Suppressor macrophage (primary cell): ENCODE results near the gene BSDC1.

Source experiments
- DNase-seq, 4 experiments: peaks; one replicate each; pipeline ENCODE4 v3.0.0-alpha.2; 2020 to 2022

The BSDC1 gene

DNA sequence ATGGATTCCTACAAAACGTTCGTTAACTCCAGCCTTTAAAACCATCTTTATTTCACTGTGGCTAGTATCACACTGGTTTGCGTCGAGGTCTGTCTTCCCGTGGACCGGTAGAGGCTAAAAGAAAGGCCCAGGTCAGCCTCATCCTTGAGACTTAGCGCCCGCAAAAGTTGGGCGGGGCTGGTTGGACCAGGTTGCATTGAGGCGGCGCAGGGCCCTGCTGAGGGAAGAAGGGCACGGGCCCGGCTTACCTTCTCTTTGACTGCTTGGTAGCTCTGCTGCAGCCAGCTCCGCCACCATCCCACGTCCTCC is 455 bp downstream of the BSDC1 start:
- DNase-seq: peak in 3 of 4 experiments; percentile 28 to 61 (median 29)

- DNase-seq: no peak
Measured at GRCh38 chr1:32393136-32393535, 1.1 kb downstream of the BSDC1 start.

- DNase-seq: no peak
Measured at GRCh38 chr1:32392325-32392724, 1.9 kb downstream of the BSDC1 start.

- no peak for DNase-seq
Measured at GRCh38 chr1:32390904-32391870, 3.1 kb downstream of the BSDC1 start.

GRCh38 chr1:32388641-32389040 is 5.6 kb downstream of the BSDC1 start:
- DNase-seq: no peak

GRCh38 chr1:32386676-32387392 is 7.4 kb downstream of the BSDC1 start:
- no peak for DNase-seq

DNA sequence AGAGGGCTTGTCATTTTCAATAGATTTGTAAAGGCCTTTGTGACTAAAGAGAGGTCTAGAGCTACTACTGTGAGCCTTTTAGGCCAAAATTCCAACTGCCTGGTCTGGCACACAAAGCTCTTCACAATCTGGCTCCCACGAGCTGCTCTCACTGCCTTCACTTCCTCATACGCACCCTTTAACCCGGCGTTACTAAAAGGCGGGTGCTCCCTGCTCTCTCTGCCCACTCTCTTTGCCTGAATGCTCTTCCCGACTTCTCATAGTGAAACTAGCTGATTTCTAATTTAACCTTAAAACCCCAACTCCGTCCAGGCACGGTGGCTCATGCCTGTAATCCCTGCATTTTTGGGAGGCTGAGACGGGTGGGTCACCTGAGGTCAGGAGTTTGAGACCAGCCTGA is 14.2 kb downstream of the BSDC1 start:
- peak in 1 of 4 experiments; percentile 7 for DNase-seq

GRCh38 chr1:32377541-32378220 is 16.6 kb downstream of the BSDC1 start:
- DNase-seq: no peak

DNA sequence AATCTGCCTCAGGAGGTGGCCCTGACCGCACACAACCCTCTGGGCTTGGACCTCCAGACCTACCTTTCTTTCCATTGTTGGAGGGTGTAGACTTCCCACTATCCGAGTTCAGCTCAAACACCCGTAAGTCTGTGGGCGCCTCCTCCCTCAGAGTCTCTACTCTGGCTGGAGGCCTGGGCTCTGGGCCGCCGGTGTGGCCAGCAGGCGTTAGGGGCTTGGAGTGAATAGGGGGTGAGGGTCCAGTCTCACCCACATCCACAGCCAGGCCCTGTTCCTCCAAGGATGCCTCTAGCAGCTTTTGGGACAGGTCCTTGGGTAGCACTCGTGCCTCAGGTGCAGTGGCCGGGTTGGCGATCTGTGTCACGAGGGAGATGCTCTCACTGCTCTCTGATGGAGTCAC is 18.0 kb downstream of the BSDC1 start:
- DNase-seq: no peak

GRCh38 chr1:32373996-32374592 is 20.1 kb downstream of the BSDC1 start:
- DNase-seq: no peak

- DNase-seq: peak in 3 of 4 experiments; percentile 48 to 67 (median 56)
Measured at GRCh38 chr1:32372149-32372756, 22.0 kb downstream of the BSDC1 start.

DNA sequence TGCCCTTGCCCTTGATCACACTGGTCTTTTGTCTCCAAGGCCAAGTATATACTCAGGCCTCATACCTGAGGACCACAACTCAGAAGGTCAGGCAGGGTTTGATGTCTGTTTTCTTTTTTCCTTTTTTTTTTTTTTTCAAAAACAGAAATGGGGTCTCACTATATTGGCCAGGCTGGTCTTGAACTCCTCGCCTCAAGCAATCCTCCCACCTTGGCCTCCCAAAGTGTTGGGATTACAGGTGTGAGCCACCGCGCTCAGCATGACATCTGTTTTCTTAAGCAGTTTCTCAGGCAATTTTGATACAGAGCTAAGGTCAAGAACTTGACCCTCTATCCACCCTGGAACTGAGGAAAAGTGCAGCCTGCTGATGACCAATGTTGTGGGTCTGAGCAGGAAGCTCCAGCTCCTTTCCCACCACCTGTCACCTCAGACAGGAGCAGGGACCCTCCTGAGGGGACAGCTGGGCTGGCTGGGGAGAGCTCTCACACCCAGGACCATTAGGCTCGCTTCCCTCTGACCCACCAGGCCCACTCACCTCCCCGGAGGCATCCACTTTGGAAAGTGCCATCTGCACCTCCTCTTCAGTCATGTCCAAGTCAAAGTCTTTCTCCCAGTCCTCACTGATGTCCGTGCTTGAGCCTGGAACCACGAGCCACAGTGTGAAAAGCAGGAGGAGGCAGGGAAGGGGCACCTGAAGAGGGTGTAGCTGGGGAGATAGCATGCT is 26.2 kb downstream of the BSDC1 start:
- no peak for DNase-seq

DNA sequence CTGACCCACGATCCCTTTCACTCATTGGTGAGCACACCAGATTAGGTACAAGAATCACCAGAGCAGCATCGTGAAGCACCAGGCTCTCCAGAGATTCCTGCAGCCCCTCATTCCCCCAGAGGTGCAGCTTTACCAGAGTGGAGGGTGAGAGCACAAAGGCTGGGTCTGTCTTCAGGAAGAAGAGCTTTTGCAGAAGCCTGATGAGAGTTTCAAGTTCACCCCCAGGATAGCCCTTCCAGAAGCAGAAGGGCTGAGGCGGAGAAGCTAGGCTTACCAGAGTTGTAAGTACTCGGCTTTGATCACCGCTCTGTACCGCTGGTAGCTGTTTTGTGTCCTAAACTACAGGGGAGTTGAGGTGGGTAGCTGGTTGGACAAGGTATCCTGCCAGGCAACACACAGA is 28.8 kb downstream of the BSDC1 start:
- no peak for DNase-seq

DNA sequence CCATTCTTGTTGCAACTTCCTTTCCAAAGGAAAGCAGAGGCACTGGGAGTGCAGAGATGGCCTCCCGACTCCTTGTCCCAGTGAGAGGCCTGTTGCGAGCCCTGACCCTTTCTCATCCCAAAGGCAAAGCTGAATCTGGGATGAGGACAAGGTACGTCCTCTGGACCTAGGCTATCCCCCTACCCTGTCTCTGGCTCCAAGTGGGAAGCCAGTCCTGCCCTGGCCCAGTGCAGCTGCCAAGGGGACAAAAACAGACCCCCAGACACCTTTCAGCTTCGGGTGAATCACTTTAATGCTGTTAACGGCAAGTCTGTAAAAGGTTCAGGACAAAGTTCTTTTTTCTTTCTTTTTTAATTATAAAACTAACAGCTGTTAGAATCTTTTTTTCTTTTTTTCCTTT is 29.4 kb downstream of the BSDC1 start:
- DNase-seq: no peak

- no peak for DNase-seq
Measured at GRCh38 chr1:32363713-32364112, 30.5 kb downstream of the BSDC1 start.

GRCh38 chr1:32362474-32363313 is 31.5 kb downstream of the BSDC1 start, which contains the start of the genes FAM229A and TSSK3:
Gene FAM229A, minus strand, starts transcription at chr1:32362485. Its CDS starts 394 bp downstream, at chr1:32362091.
Gene TSSK3, plus strand, starts transcription at chr1:32362539. Its CDS starts 163 bp downstream, at chr1:32362702.
- DNase-seq: no peak

GRCh38 chr1:32361674-32362473 is 32.4 kb downstream of the BSDC1 start:
- DNase-seq: peak in 3 of 4 experiments; percentile 25 to 62 (median 45)

- DNase-seq: no peak
Measured at GRCh38 chr1:32361308-32361673, 33.0 kb downstream of the BSDC1 start.

DNA sequence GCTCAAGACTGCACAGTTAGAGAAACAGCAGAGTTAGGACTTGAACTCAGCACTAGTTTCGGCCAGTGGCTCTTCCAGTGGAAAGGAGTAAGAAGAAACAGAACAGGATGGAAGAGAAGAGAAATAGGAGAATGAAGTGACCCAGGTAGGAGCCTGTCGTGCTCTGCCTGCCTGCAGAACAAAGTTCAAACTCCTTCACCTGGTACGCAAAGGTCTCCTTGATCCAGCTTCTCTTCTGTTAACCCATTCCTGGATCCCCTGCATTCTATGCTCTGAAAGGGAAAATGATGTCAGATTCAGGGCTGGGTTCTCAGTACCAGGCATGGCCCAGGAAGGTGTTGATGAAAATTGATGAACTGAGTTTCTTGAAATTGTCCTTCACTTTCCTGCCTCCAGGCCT is 35.8 kb downstream of the BSDC1 start:
- no peak for DNase-seq

GRCh38 chr1:32357614-32358013 is 36.6 kb downstream of the BSDC1 start:
- no peak for DNase-seq
